GM19463 (cell line): ENCODE measurements around the gene RASA2.
"Not testable (repeated sequence)": the region's sequence is repeated elsewhere in the genome, so short reads cannot be mapped to it uniquely, and the experiment has no call there.

Experiments used
- ATAC-seq: cut with Tn5 transposase; IDR thresholded peaks from one replicate; pipeline ENCODE4 v1.9.1; 2021; ENCODE audit warnings: mild to moderate bottlenecking, moderate library complexity; ENCODE audit not compliant: unreplicated experiment

Gene RASA2

GRCh38 chr3:141532609-141533008 lies 45.8 kb downstream of the RASA2 start:
- no peak for ATAC-seq

GRCh38 chr3:141536017-141536416 lies 49.2 kb downstream of the RASA2 start:
- not testable (repeated sequence) for ATAC-seq

GRCh38 chr3:141537856-141538255 lies 51.0 kb downstream of the RASA2 start:
- no peak for ATAC-seq

- ATAC-seq = no peak
These were observed 51.9 kb downstream of the RASA2 start for GRCh38 chr3:141538568-141539240.

- no peak for ATAC-seq
These were observed 52.8 kb downstream of the RASA2 start for GRCh38 chr3:141539431-141540187.

GRCh38 chr3:141540531-141540930 lies 53.7 kb downstream of the RASA2 start:
- ATAC-seq = no peak

GRCh38 chr3:141542202-141542969 lies 55.6 kb downstream of the RASA2 start:
- ATAC-seq = no peak

- no peak for ATAC-seq
These were observed 56.2 kb downstream of the RASA2 start for GRCh38 chr3:141542989-141543388.

GRCh38 chr3:141544697-141545096 lies 57.9 kb downstream of the RASA2 start:
- ATAC-seq = no peak

- no peak for ATAC-seq
These were observed 59.3 kb downstream of the RASA2 start for GRCh38 chr3:141546081-141546480.

GRCh38 chr3:141546586-141546985 lies 59.8 kb downstream of the RASA2 start:
- no peak for ATAC-seq

- ATAC-seq = no peak
These were observed 61.0 kb downstream of the RASA2 start for GRCh38 chr3:141547791-141548190.

- no peak for ATAC-seq
These were observed 64.3 kb downstream of the RASA2 start for GRCh38 chr3:141550926-141551665.

GRCh38 chr3:141552440-141552991 lies 65.7 kb downstream of the RASA2 start:
- no peak for ATAC-seq

- ATAC-seq = no peak
These were observed 66.2 kb downstream of the RASA2 start for GRCh38 chr3:141553055-141553454.

GRCh38 chr3:141556034-141556433 lies 69.2 kb downstream of the RASA2 start:
- ATAC-seq = no peak

- no peak for ATAC-seq
These were observed 71.3 kb downstream of the RASA2 start for GRCh38 chr3:141557961-141558706.

- ATAC-seq = no peak
These were observed 74.7 kb downstream of the RASA2 start for GRCh38 chr3:141561426-141562034.

- no peak for ATAC-seq
These were observed 77.4 kb downstream of the RASA2 start for GRCh38 chr3:141564241-141564640.

- ATAC-seq = no peak
These were observed 83.2 kb downstream of the RASA2 start for GRCh38 chr3:141570068-141570467.
